ENCODE results near the gene TMEM80. TPM values are rescaled to one million over a fixed set of nuclear protein-coding genes. Genes with fewer than 3 reads are reported as not detected.
A peak's percentile ranks its signal among the peaks of the same experiment; 100 is the strongest.

The TMEM80 gene
- total RNA-seq, 4 donors from 2014 or later: 35.6 to 65.8 (median 48.6) TPM

- peaks cover 97% of the 10 kb centered on the region for H3K27me3 ChIP-seq
- 24 to 47% methylated on average over 3 of the region's 8 CpGs for WGBS, 2 donors (ENCODE audit: low coverage in 1 of 2)
- ATAC-seq: no peak
- H3K9me3 ChIP-seq: no peaks in the 10 kb centered on the region
- no peaks in the 10 kb centered on the region for H3K36me3 ChIP-seq
- no peak overlapping the region for H3K4me3 ChIP-seq
- no peak overlapping the region for H3K27ac ChIP-seq
- TF ChIP-seq CTCF (IDR thresholded peaks at IDR 0.05): peak in 3 of 4 experiments; percentile 64 to 86 (median 66)
- TF ChIP-seq POLR2A (IDR thresholded peaks at IDR 0.05): no peak
- peaks cover 0 to 64% (median 36%) of the 10 kb centered on the region in 3 donors for H3K4me1 ChIP-seq
These were observed 27.7 kb downstream of the TMEM80 start for GRCh38 chr11:723120-723883.

GRCh38 chr11:724049-724777, 28.6 kb downstream of the TMEM80 start:
- WGBS, 2 donors (ENCODE audit: low coverage in 1 of 2): no CpG with 5 or more reads among the region's 19 CpGs
- Histone ChIP-seq H3K4me1 (peaks cover 0 to 73% (median 44%) of the 10 kb centered on the region in 3 donors), H3K9me3 (no peaks in the 10 kb centered on the region), H3K4me3 (no peak overlapping the region), H3K27me3 (peaks cover 100% of the 10 kb centered on the region), H3K27ac (no peak overlapping the region), H3K36me3 (no peaks in the 10 kb centered on the region)
- ATAC-seq: no peak
- TF ChIP-seq CTCF (IDR thresholded peaks at IDR 0.05) (no peak), EP300 (IDR thresholded peaks at IDR 0.05) (no peak), POLR2A (IDR thresholded peaks at IDR 0.05) (no peak), POLR2AphosphoS5 (IDR thresholded peaks at IDR 0.05) (no peak)

GRCh38 chr11:724778-725386, 29.3 kb downstream of the TMEM80 start:
- Histone ChIP-seq H3K4me1 (peaks cover 0 to 74% (median 45%) of the 10 kb centered on the region in 3 donors), H3K4me3 (no peak overlapping the region), H3K36me3 (no peaks in the 10 kb centered on the region), H3K27ac (no peak overlapping the region), H3K9me3 (no peaks in the 10 kb centered on the region), H3K27me3 (peaks cover 100% of the 10 kb centered on the region)
- 60 to 80% methylated on average over 1 to 2 of the region's 18 CpGs for WGBS, 2 donors (ENCODE audit: low coverage in 1 of 2)
- no peak for ATAC-seq
- TF ChIP-seq EP300 (IDR thresholded peaks at IDR 0.05) (no peak), CTCF (IDR thresholded peaks at IDR 0.05) (no peak), POLR2AphosphoS5 (IDR thresholded peaks at IDR 0.05) (no peak), POLR2A (IDR thresholded peaks at IDR 0.05) (no peak)

- no peaks in the 10 kb centered on the region for H3K9me3 ChIP-seq
These were observed 30.1 kb downstream of the TMEM80 start for GRCh38 chr11:725624-726202.

More at GRCh38 chr11:725624-726202, 30.1 kb downstream of the TMEM80 start:
- H3K36me3 ChIP-seq: no peaks in the 10 kb centered on the region
- H3K4me1 ChIP-seq: peaks cover 0 to 68% (median 42%) of the 10 kb centered on the region in 3 donors
- peak overlapping the region in 1 of 4 donors; percentile 69 for H3K27ac ChIP-seq
- ATAC-seq: no peak
- H3K4me3 ChIP-seq: peak overlapping the region in 1 of 2 donors; percentile 37
- TF ChIP-seq EP300 (IDR thresholded peaks at IDR 0.05) (no peak), POLR2AphosphoS5 (IDR thresholded peaks at IDR 0.05) (no peak), CTCF (IDR thresholded peaks at IDR 0.05) (no peak), POLR2A (IDR thresholded peaks at IDR 0.05) (no peak)
- peaks cover 94% of the 10 kb centered on the region for H3K27me3 ChIP-seq
- no CpG with 5 or more reads among the region's 53 CpGs for WGBS, 2 donors (ENCODE audit: low coverage in 1 of 2)
